GM21423 (cell line): Measurements from ENCODE around the gene MUC20.
"Not testable (repeated sequence)": the region's sequence is repeated elsewhere in the genome, so short reads cannot be mapped to it uniquely, and the experiment has no call there.

Experiments
- ATAC-seq: cut with Tn5 transposase; IDR thresholded peaks from one replicate; pipeline ENCODE4 v1.9.1; 2021; ENCODE audit warnings: mild to moderate bottlenecking, moderate library complexity; ENCODE audit not compliant: unreplicated experiment

The MUC20 gene

DNA sequence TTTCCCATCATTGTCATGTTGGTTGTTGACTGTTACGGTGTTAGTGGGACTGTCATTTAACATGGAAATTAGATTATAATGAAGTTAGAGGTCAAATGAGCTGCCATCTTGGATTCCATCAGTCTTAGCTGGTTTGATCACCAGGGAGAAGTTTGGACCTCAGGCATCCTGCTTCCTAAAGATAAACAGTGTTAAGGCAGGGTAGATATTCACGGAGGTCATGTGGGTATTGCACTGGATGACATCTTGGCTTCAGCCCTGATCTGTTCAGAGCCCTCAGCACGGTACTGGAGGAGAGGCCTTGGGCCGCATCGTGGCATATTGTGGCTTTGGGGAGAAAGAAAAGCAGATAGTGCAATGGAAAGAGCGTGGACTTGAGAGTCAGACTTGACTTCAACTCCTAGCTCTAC is 11.1 kb upstream of the MUC20 start:
- no peak for ATAC-seq

DNA sequence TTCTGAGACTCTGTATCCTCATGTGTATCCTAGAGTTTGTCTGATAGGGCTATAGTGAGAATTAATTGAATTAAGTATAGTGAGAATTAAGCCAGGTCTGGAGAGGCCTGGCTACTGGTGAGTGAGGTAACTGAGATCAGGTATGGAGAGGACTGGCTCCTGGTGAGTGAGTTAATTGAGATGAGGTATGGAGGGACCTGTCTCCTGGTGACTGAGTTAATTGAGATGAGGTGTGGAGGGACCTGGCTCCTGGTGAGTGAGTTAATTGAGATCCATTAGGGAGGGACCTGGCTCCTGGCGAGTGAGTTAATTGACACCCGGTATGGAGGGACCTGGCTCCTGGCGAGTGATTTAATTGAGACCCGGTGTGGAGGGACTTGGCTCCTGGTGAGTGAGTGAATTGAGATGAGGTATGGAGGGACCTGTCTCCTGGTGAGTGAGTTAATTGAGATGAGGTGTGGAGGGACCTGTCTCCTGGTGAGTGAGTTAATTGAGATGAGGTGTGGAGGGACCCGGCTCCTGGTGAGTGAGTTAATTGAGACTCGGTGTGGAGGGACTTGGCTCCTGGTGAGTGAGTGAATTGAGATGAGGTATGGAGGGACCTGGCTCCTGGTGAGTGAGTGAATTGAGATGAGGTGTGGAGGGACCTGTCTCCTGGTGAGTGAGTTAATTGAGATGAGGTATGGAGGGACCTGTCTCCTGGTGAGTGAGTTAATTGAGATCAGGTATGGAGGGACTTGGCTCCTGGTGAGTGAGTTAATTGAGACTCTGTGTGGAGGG is 10.5 kb upstream of the MUC20 start:
- ATAC-seq: not testable (repeated sequence)

DNA sequence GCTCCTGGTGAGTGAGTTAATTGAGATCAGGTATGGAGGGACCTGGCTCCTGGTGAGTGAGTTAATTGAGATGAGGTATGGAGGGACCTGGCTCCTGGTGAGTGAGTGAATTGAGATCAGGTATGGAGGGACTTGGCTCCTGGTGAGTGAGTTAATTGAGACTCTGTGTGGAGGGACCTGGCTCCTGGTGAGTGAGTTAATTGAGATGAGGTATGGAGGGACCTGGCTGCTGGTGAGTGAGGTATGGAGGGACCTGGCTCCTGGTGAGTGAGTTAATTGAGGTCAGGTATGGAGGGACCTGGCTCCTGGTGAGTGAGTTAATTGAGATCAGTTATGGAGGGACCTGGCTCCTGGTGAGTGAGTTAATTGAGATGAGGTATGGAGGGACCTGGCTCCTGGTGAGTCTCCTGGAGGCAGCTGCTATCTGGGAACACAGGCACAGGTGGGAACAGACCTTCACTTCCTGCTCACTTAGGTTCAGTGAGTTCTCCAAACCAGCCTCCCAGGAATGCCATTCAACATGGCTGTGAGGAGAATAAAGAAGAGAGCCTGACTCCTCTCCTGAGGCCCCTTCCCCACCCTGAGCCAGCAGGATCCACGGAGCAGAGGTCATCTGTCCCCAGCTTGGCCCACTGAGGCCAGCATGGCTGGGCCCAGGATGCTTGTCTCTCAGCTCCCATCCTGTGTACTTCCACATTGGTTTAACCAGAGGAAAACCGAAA is 9.5 kb upstream of the MUC20 start:
- not testable (repeated sequence) for ATAC-seq

DNA sequence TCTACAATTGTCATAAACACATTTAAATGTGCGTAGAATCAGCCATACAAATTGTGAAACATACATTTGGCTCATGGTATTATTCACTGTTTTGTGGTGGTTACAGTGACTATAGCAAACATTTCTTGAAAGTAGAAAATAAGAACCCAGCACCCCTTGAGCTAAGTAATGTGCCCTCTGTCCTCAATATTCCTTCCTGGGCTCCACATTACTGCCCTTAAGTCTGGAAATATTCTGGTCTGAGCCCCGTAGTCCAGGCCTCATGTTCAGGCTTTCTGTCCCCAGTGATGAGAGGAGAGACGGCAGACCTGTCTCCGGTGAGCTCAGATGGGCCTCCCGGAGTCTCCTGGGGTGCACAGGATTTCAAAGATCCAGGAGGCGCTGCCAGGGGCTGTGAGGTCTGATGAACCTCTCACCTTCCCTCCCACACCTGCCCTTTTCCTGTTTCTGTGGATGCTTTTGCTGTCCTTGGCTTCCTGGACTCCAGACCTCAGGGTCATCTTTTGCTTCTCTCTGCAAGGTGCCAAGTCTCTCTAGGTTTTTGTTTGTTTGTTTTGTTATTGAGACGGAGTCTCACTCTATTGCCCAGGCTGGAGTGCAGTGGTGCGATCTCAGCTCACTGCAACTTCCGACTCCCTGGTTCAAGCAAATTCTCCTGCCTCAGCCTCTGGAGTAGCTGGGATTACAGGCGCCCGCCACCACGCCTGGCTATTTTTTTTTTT is 8.8 kb upstream of the MUC20 start:
- no peak for ATAC-seq

DNA sequence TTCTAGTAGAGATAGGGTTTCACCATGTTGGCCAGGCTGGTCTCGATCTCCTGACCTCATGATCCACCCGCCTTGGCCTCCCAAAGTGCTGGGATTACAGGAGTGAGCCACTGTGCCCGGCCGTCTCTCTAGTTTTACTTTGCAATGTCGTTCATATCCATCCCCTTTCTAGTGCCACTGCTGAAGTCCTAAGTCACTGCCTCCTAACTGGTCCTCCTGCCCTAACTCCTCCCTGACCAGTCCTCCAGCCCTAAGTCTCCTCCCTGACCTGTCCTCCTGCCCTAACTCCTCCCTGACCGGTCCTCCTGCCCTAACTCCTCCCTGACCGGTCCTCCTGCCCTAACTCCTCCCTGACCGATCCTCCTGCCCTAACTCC is 8.3 kb upstream of the MUC20 start:
- not testable (repeated sequence) for ATAC-seq

DNA sequence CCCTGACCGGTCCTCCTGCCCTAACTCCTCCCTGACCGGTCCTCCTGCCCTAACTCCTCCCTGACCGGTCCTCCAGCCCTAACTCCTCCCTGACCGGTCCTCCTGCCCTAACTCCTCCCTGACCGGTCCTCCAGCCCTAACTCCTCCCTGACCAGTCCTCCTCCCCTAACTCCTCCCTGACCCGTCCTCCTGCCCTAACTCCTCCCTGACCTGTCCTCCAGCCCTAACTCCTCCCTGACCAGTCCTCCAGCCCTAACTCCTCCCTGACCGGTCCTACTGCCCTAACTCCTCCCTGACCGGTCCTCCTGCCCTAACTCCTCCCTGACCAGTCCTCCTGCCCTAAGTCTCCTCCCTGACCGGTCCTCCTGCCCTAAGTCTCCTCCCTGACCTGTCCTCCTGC is 7.6 kb upstream of the MUC20 start:
- not testable (repeated sequence) for ATAC-seq

DNA sequence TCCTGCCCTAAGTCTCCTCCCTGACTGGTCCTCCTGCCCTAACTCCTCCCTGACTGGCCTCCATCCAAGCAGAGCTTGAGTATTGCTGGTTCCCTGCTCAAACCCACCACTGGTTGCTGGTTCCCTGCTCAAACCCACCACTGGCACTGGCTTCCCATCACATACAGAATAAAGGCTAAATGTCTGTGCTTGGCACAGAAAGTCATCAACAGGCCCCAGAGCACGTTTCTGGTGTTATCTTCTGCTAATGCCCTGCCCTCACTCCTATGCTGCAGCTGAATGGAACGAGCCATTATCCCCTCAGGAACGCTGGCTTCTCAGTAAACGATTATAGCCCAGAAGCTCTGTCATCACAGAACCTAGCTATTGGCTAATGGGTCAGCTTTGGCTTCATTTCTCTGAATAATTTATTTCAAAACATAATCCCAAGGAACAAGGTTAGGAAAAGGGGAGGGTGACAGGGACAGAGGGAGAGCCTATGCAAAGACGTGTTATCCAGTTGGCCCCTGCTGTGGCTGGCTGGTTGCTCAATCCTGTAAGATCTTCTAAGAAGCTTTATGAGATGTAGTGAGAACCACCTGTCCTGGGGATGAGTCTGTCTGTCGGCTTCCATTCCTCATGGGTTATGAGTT is 6.3 kb upstream of the MUC20 start:
- ATAC-seq: no peak

DNA sequence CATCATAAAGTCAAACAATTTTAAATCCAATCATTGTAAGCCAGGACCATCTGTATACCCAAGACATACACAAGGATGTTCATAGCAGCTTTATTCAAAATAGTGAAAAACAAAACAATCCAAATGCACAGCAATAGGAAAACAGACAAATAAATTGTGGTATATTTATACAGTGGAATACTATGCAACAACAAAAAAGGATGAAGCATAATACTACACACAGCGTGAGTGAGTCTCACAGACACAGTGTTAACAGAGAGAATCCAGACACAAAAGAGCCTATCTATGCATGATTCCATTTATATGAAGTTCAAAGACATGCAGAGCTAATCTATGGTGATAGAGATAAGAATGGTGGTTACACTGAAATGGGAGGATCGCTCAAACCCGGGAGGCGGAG is 5.6 kb upstream of the MUC20 start:
- ATAC-seq: no peak

DNA sequence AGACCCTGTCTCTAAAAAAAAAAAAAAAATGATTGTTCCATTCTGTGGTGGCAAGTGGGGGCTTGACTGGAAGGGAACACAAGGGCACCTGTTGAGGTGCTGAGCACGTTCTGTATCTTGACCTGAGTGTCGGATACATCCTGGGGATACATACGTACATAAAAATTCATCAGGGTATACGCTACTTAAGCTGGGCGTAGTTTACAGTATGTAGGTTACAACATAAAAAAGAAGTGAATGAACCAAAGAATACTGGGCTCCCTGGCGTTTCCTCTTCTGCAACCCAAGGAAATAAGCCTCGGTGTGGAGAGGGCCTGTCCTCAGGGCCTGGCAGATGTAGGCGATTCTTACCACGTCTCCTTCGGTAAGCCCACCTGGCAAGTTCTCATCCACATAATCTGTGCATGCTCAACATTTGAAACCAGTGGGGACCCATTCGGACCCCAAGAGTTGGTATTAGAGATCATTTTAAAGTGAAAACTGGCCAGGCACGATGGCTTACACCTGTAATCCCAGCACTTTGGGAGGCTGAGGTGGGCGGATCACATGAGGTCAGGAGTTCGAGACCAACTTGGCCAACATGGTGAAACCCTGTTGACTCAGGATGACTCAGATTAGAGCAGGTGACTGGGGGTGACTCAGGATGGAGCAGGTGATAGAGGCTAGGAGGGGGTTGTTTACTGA is 5.1 kb upstream of the MUC20 start:
- ATAC-seq: no peak

DNA sequence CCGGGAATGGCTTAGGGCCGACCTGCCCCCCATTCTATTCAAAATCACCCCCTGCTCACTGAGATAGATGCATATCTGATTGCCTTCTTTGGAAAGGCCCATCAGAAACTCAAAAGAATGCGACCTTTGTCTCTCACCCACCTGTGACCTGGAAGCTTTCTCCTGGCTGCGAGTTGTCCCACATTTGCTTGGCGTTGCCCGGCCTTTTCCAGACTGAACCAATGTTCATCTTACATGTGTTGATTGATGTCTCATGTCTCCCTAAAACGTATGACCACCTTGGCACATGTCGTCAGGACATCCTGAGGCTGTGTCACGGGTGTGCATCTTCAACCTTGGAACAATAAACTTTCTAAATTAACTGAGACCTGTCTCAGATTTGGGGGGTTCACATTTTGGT is 3.4 kb upstream of the MUC20 start:
- no peak for ATAC-seq

DNA sequence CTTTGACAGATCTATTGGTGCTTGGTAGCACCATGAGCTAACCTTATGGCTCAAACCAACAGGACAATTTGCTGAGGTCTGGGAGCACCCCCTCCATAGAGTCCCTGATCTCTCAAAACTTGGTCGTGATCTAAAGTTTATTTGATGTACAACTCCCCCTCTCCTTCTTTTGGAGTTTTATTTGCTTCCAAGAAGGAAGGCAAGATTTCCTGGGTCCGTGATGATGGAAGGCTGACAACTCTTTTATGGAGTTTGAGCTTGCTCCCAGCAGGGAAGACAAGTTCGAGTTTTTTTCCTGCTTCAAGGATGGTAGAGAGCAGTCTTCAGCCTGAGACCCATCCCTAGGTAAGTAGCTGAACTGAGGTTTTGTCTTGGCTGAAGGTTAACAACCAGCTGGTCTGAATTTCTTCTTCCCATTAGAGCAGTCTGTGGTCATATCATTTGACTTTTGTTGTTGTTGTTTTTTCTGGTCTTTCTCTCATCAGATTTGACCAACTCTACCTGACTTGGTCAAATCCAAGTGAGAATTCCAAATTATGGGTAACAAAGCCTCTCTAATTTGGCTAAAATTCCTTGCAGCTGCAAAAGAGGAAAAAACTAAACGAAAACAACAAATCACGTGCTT is 2.8 kb upstream of the MUC20 start:
- no peak for ATAC-seq

DNA sequence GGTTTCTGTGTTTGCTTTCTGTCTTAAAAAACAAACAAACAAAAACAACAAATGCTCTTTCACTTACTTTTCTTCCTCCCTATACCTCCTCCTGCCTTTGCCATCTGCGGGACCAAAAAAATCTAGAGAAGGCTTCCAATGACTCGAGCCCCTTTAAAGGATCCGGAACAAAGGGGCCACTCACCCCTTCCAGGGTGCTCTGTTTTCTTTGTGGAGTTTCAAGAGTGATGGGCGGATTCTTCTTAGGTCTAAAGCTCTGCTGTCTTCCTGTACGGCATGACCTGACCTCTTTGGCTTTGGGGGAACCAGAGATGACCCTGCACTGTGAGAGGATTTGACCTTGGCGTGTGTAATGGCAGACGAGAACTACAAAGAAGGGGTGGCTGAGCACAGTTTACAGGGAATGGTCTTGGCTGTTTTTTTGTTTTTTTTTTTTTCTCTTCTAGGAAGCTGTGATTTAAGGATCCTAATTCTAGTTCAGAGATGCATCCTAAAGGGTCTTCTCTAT is 2.2 kb upstream of the MUC20 start:
- no peak for ATAC-seq

DNA sequence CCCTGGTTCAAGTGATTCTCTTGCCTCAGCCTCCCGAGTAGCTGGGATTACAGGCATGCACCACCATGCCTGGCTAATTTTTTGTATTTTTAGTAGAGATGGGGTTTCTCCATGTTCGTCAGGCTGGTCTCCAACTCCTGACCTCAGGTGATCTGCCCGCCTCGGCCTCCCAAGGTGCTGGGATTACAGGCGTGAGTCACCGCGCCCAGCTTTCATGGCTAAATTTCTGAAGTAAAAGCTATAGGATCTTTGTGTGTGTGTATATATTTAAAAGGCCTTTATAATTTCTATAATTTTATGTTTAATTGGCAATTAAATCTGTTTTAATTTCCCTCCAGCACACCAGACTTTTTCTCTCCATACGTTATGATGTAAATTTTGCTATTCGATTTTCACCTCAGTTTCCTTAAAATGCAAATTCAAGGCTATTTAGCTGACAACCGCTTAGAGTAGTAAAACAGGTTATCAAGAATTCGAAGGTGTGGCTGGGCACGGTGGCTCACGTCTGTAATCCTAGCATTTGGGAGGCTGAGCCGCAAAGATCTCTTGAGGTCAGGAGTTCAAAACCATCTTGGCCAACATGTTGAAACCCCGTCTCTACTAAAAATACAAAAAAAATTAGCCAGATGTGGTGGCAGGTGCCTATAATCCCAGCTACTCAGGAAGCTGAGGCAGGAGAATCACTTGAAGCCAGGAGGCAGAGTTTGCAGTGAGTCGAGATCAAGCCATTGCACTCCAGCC is 1.1 kb upstream of the MUC20 start:
- not testable (repeated sequence) for ATAC-seq

DNA sequence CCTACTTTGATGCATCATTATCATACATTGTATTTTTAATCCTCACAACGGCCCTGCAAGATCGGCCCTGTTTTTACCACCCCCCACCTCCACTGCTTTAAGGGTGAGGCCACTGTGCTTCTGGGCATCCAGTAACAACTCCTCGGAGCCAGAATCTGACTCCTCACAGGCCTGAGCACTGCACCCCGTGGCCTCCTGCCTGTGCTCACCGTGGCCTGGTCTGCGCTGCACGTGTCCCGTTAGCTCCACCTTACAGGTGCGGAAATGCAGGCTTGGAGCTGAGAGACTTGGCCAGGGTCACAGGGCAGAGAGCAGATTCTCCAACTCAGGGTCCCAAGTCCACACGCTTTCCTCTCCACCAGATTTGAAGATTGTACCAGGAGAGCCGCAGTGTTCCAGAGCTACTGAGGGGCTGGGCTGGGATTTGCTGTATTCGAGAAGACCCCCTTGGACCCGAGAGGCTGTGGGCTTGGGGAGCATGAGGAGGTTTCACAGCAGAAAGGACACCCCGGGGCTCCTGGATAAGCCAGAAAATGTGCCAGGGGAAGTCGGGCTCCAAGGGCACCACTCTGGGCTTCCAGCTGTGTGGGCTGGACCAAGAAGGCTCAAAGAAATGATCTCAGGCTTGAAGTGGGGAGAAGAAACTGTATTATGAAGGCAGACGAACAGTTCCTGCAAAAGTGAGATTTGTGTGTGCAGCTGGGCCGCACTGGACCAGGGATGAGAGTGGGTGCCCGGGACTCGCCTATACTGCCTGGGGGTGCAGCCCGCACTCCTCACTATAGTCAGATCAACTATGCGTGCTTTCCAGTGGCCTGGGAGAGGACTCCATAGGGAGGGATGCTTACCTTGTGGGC is 1.6 kb downstream of the MUC20 start:
- not testable (repeated sequence) for ATAC-seq

DNA sequence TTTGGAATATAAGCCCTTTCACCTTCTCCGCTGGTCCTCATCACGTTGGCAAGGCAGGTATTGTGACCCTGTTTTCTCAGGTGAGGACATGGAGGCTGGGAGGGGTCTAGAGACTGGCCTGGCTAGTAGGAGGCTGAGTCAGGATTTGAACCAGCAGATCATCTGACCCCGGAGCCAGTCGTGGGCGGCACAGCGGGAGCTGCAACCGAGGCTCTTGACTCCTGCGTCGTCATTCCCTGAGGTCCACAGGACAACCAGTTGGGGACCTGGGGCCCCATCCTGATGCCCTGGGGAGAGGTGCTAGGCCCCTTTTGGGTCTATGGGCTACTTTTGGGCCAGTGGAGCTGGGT is 2.2 kb downstream of the MUC20 start:
- not testable (repeated sequence) for ATAC-seq

DNA sequence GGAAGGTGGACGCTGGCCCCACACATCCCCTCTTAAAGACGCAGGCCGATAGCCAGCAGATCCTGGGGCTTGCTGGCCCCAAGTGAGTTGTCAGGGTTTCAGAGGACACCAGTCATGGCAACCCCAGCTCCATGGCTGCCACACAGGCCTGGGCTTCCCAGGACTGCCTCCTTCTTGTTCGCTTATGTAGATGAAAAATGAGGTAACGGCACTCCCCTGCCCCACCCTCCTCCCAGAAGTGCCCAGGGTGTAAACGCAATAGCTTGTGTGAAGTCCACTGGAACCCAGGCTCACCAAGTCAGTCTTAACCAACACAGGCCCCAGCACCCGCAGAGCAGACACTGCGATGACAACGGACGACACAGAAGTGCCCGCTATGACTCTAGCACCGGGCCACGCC is 3.6 kb downstream of the MUC20 start:
- not testable (repeated sequence) for ATAC-seq

DNA sequence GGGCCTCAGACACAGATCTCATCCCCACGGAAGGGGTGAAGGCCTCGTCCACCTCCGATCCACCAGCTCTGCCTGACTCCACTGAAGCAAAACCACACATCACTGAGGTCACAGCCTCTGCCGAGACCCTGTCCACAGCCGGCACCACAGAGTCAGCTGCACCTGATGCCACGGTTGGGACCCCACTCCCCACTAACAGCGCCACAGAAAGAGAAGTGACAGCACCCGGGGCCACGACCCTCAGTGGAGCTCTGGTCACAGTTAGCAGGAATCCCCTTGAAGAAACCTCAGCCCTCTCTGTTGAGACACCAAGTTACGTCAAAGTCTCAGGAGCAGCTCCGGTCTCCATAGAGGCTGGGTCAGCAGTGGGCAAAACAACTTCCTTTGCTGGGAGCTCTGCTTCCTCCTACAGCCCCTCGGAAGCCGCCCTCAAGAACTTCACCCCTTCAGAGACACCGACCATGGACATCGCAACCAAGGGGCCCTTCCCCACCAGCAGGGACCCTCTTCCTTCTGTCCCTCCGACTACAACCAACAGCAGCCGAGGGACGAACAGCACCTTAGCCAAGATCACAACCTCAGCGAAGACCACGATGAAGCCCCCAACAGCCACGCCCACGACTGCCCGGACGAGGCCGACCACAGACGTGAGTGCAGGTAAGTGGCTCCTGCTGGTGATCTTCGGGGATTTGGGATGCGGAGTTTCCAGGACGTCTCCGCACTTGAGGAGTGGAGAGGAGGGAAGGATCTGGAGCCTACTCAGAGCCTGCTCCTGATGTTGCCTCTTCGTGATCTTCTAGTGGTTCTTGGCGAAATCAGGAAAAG is 5.3 kb downstream of the MUC20 start:
- ATAC-seq: not testable (repeated sequence)
